Parathyroid adenoma (tissue), 2 donors: ENCODE results near the gene SETD1B.

Experiments
- H2AFZ ChIP-seq: fragments of 300-600 bp; sonication (generic); one replicate; pipeline ENCODE4 v1.7.0; 2017; ENCODE audit warnings: antibody characterized with exemption, mild to moderate bottlenecking
- H3K27ac ChIP-seq: fragments of 300-600 bp; sonication (generic); one replicate; pipeline ENCODE4 v1.7.0; 2017
- H3K27me3 ChIP-seq: fragments of 300-600 bp; sonication (generic); one replicate; pipeline ENCODE4 v1.7.0; 2017; ENCODE audit warnings: low read length; ENCODE audit not compliant: control insufficient read depth, insufficient read depth
- H3K36me3 ChIP-seq: fragments of 300-600 bp; sonication (generic); one replicate; pipeline ENCODE4 v1.7.0; 2017; ENCODE audit warnings: low read length; ENCODE audit not compliant: control insufficient read depth, insufficient read depth
- H3K4me1 ChIP-seq: fragments of 300-600 bp; sonication (generic); one replicate; pipeline ENCODE4 v1.7.0; 2017; ENCODE audit warnings: control low read depth
- H3K4me2 ChIP-seq: fragments of 300-600 bp; sonication (generic); one replicate; pipeline ENCODE4 v1.7.0; 2017; ENCODE audit warnings: low read length
- H3K4me3 ChIP-seq: fragments of 300-600 bp; sonication (generic); one replicate; pipeline ENCODE4 v1.7.0; 2017; ENCODE audit warnings: low read depth, low read length
- H3K79me2 ChIP-seq: fragments of 300-600 bp; sonication (generic); one replicate; pipeline ENCODE4 v1.7.0; 2017; ENCODE audit warnings: control low read depth
- H3K9ac ChIP-seq: fragments of 300-600 bp; sonication (generic); one replicate; pipeline ENCODE4 v1.7.0; 2017; ENCODE audit warnings: mild to moderate bottlenecking
- H3K9me3 ChIP-seq: fragments of 300-600 bp; sonication (generic); one replicate; pipeline ENCODE4 v1.7.0; 2017; ENCODE audit warnings: low read length; ENCODE audit not compliant: control insufficient read depth
- CTCF ChIP-seq: fragments of 300-600 bp; sonication (generic); IDR thresholded peaks from one replicate; pipeline ENCODE4 v1.7.0; 2017; ENCODE audit warnings: antibody characterized with exemption, mild to moderate bottlenecking
- donor health status: primary hyperparathyroidism.

The SETD1B gene

GRCh38 chr12:121828306-121828705 is 24.5 kb downstream of the SETD1B start:
- H3K27ac ChIP-seq = no peak overlapping the region
- TF ChIP-seq CTCF = no peak
- no peak overlapping the region for H3K9ac ChIP-seq

DNA sequence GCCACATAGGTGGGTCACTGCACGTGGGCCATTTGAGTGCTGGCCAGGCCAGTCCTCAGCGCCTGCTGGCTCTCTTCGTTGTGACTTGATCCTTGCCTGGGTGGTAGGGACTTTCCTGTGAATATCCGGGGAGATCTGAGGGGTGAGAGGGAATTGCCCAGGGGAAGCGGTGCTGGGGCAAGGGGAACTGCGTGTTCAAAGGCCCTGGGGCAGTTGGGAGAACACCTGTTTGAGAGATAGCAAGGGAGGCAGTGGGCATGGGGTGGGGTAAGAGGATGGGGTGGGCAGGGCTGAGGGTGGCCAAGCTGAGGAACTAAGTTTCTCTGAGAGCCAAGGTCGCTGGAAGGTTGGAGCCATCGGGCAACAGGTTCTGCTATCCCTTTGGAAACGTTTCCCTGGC is 25.0 kb downstream of the SETD1B start:
- Histone ChIP-seq H3K9ac (no peak overlapping the region), H3K79me2 (peaks cover 2% of the 10 kb centered on the region), H3K4me3 (no peak overlapping the region), H3K27ac (no peak overlapping the region), H2AFZ (no peak overlapping the region), H3K4me2 (no peak overlapping the region), H3K9me3 (no peaks in the 10 kb centered on the region), H3K36me3 (no peaks in the 10 kb centered on the region), H3K4me1 (no peaks in the 10 kb centered on the region), H3K27me3 (no peaks in the 10 kb centered on the region)
- no peak for TF ChIP-seq CTCF

More at GRCh38 chr12:121828306-121828705, 24.5 kb downstream of the SETD1B start:
- no peak overlapping the region for H2AFZ ChIP-seq
- no peaks in the 10 kb centered on the region for H3K36me3 ChIP-seq
- no peaks in the 10 kb centered on the region for H3K4me1 ChIP-seq
- no peaks in the 10 kb centered on the region for H3K9me3 ChIP-seq
- H3K4me2 ChIP-seq = no peak overlapping the region
- H3K27me3 ChIP-seq = no peaks in the 10 kb centered on the region
- H3K79me2 ChIP-seq = peaks cover 2% of the 10 kb centered on the region
- no peak overlapping the region for H3K4me3 ChIP-seq

DNA sequence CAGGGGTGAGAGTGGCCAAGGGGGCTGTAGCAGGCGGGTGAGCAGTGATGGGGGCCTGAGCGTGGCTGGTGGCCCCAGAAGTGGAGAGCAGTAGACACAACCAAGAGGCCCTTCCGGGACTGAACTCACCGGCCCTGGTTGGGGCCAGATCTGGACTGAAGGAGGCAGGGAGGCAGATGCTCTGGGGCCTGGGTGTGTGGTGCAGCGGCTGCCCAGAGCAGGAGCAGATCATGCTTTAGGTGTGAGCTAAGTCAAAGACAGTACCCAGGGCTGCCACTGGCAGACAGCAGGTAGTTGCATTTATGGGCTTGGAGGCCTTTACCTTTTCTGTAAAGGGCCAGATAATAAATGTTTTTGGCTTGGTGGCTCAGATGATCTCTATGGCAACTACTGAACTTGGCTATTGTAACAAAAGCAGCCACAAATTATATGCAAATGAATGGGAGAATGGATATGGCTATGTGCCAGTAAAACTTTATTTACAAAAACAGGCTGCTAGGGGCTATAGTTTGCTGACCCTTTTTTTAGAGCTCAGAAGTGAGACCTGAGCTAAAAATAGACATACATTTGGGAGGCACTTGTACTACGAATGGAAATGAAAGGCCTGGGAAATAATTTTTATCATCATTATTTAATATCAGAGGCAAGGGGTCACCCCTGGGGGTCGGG is 25.6 kb downstream of the SETD1B start:
- no peaks in the 10 kb centered on the region for H3K36me3 ChIP-seq
- H3K4me1 ChIP-seq = no peaks in the 10 kb centered on the region
- no peak for TF ChIP-seq CTCF
- no peak overlapping the region for H3K27ac ChIP-seq
- H3K27me3 ChIP-seq = no peaks in the 10 kb centered on the region
- H3K9me3 ChIP-seq = no peaks in the 10 kb centered on the region
- no peak overlapping the region for H3K4me3 ChIP-seq
- H2AFZ ChIP-seq = no peak overlapping the region
- no peak overlapping the region for H3K9ac ChIP-seq
- H3K79me2 ChIP-seq = peaks cover 2% of the 10 kb centered on the region
- no peak overlapping the region for H3K4me2 ChIP-seq

DNA sequence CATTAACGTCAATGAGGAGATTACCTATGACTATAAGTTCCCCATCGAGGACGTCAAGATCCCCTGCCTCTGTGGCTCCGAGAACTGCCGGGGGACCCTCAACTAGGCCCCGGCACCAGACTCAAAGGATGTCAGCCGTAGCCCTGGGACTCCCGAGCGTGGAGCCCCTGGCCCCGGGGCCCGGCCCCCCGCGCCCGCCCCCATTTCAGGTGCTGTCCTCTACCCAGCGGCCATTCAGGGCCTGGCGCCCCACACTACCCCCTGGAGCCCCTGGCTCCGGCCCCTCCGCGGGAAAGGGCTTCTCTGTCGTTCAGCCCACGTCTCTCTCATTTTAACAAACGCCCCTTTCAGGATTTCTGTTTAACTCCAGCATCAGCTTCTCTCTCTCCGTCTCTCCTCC is 26.3 kb downstream of the SETD1B start:
- no peak for TF ChIP-seq CTCF
- Histone ChIP-seq H3K27ac (no peak overlapping the region), H3K9me3 (no peaks in the 10 kb centered on the region), H3K9ac (no peak overlapping the region), H3K4me1 (no peaks in the 10 kb centered on the region), H3K79me2 (peaks cover 2% of the 10 kb centered on the region), H3K36me3 (no peaks in the 10 kb centered on the region), H3K27me3 (no peaks in the 10 kb centered on the region), H3K4me2 (no peak overlapping the region), H2AFZ (no peak overlapping the region), H3K4me3 (no peak overlapping the region)
